HG02943 (cell line): ENCODE data around the gene STARD5.
"Not testable (repeated sequence)": the region's sequence is repeated elsewhere in the genome, so short reads cannot be mapped to it uniquely, and the experiment has no call there.

Source experiments
- ATAC-seq: cut with Tn5 transposase; IDR thresholded peaks from one replicate; pipeline ENCODE4 v1.9.1; 2021; ENCODE audit warnings: mild to moderate bottlenecking, low read depth, moderate library complexity; ENCODE audit not compliant: unreplicated experiment

STARD5 gene

GRCh38 chr15:81323944-81324881, at the start of gene STARD5:
Gene STARD5, minus strand, starts transcription at chr15:81324141. Its CDS starts 42 bp downstream, at chr15:81324099.
- ATAC-seq, result peak; percentile 99

- no peak for ATAC-seq
Measured at GRCh38 chr15:81373176-81373575, 49.2 kb upstream of the STARD5 start.

GRCh38 chr15:81372575-81372974, 48.6 kb upstream of the STARD5 start:
- ATAC-seq, result no peak

GRCh38 chr15:81363718-81364500, 40.0 kb upstream of the STARD5 start:
- no peak for ATAC-seq

- no peak for ATAC-seq
Measured at GRCh38 chr15:81363276-81363675, 39.3 kb upstream of the STARD5 start.

GRCh38 chr15:81362790-81363189, 38.8 kb upstream of the STARD5 start:
- no peak for ATAC-seq

GRCh38 chr15:81361891-81362290, 38.0 kb upstream of the STARD5 start:
- ATAC-seq, result no peak

- ATAC-seq, result no peak
Measured at GRCh38 chr15:81360491-81360890, 36.5 kb upstream of the STARD5 start.

- no peak for ATAC-seq
Measured at GRCh38 chr15:81358248-81358647, 34.3 kb upstream of the STARD5 start.

GRCh38 chr15:81357180-81357686, 33.3 kb upstream of the STARD5 start:
- ATAC-seq, result no peak

GRCh38 chr15:81356252-81356651, 32.3 kb upstream of the STARD5 start:
- no peak for ATAC-seq

- ATAC-seq, result no peak
Measured at GRCh38 chr15:81351651-81352050, 27.7 kb upstream of the STARD5 start.

GRCh38 chr15:81349271-81349670, 25.3 kb upstream of the STARD5 start:
- ATAC-seq, result no peak

- ATAC-seq, result not testable (repeated sequence)
Measured at GRCh38 chr15:81348691-81349090, 24.8 kb upstream of the STARD5 start.

GRCh38 chr15:81347910-81348309, 24.0 kb upstream of the STARD5 start:
- no peak for ATAC-seq

- ATAC-seq, result no peak
Measured at GRCh38 chr15:81346611-81347010, 22.7 kb upstream of the STARD5 start.

GRCh38 chr15:81343371-81343770, 19.4 kb upstream of the STARD5 start:
- no peak for ATAC-seq

GRCh38 chr15:81341351-81341750, 17.4 kb upstream of the STARD5 start:
- ATAC-seq, result no peak

GRCh38 chr15:81339851-81340250, 15.9 kb upstream of the STARD5 start:
- no peak for ATAC-seq

- ATAC-seq, result no peak
Measured at GRCh38 chr15:81339321-81339720, 15.4 kb upstream of the STARD5 start.
